Amniotic epithelial cell (primary cell): ENCODE results near the gene GLE1.
"Not testable (repeated sequence)": the region's sequence is repeated elsewhere in the genome, so short reads cannot be mapped to it uniquely, and the experiment has no call there.

Experiments
- DNase-seq: peaks from one replicate; pipeline ENCODE4 v3.0.0-alpha.2; 2010; ENCODE audit warnings: low read depth

Gene GLE1

DNA sequence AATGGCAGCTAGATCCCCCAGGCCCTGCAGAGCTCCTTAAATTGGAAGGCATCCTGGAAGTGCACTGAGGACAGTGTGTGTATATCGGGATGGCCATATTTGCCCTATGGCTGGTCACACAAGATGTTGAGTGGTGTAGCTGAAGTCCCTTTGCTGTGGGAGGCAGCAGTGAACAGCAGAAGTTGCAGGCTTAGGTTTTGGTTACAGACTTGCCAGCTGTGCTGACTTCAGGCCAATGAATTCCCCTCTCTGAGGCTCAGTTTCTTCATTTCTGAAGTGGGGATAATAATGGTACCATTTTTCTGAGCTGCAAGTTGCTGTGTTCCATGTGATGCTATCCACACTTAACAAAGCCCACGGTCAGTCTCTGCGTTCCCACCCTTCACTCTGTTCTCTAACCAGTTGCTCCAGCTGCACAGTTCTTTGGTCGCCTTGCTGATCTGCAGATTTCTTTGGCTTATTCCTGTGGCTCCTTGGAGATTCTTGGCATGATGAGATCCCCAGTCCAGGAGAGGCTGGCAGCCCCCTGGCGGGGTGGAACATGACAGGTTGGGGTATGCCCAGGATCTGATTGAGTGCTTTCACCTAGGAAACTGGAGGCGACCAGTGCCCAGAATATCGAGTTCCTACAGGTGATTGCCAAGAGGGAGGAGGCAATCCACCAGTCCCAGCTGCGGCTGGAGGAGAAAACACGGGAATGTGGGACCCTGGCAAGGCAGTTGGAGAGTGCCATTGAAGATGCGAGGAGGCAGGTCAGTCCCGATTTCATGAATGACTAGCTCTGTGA, 6.5 kb upstream of the GLE1 start:
- DNase-seq, result no peak

DNA sequence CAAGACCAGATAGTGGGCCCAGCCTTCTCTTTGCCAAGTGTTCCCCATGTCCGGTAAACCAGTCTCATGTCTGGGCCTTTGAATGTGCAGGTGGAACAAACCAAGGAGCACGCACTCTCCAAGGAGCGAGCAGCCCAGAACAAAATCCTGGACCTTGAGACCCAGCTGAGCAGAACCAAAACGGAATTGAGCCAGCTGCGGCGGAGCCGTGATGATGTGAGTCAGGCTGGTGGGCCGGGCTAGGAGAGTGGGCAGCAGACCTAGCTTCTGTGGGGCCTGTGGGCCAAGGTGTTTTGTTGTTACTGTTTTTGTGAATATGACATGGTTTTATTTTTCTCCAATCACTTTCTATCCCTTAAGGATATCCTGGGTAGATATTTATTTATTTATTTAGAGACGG, 5.6 kb upstream of the GLE1 start:
- no peak for DNase-seq

GRCh38 chr9:128499920-128500319, 4.6 kb upstream of the GLE1 start:
- DNase-seq, result no peak

DNA sequence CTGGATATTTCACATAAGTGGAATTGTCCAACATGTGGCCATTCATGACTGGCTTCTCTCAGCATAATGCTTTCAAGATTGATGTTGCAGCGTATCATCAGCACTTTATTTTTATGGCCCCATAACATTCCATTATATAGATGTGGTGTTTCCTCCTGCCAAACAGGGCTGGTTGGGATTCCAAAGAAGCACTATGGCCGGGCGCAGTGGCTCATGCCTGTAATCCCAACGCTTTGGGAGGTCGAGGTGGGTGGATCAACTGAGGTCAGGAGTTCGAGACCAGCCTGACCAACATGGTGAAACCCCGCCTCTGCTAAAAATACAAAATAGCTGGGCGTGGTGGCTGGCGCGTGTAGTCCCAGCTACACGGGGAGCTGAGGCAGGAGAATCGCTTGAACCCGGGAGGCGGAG, 1.1 kb upstream of the GLE1 start:
- DNase-seq, result peak; percentile 6

DNA sequence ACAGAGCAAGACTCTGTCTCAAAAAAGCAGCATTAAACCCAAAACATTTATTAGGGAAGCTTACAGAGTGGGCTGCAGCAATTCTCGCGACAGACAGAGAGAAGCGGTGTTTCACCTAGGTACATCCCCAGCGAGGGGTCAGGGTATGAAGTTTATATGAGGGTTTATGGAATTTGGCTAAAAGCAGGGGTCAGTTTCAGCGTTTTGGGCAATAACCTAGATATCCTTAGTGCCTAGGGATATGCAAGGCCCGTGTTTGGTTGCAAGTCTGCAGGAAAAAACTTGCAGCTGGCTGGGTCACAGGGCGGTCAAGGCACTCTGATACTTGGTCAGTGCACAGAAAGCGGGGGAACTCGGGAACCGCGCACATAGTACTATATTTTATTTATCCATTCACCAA, 649 bp upstream of the GLE1 start:
- DNase-seq, result peak; percentile 16

DNA sequence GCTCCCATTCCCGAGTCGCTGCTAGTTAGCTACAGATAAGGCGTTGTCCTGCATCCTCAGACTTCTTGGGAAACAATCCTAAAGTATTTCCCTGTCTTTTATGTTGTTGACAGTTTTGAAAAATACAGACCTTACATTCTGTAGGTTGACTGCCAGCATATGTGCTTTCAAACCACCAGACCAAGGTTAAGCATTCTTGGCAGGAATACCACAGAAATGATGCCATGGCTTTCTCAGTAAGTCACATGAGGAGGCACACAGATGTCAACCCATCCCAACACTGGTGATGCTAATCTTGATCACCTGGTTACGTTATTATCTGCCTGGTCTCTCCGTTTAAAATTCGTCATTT, 871 bp downstream of the GLE1 start:
- DNase-seq, result peak; percentile 61

DNA sequence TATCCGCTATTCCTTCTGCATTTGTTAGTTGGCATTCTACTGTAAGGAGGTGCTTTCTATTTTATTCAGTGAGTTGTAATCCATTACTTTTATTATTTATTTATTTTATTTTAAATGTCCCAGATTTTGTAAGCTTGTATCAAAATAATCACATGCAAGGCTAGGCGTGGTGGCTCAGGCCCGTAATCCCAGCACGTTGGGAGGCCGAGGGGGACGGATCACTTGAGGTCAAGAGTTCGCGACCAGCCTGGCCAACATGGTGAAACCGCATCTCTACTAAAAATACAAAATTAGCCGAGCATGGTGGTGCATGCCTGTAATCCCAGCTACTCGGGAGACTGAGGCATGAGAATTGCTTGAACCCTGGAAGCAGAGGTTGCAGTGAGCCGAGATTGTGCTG, 1.4 kb downstream of the GLE1 start:
- not testable (repeated sequence) for DNase-seq

GRCh38 chr9:128512820-128513219, 8.3 kb downstream of the GLE1 start:
- no peak for DNase-seq

DNA sequence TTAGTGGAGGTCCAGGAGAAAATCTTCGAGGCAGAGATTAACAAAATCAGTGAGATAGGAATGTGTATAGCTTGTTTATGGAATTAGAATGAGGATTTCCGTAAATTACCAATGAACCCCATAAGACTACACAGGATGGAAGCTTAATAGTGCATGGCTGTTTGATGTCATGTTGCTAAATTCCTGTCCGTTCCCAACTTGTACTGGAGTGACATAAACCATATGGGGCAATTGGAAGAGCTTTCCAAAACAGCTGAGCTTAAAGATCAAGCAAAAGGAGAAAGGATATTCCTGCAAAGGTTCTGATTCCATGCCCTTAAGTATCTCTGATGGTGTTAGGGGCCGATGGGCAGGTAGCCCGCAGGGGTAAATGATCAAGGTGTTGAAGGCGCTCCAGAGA, 17.4 kb downstream of the GLE1 start:
- DNase-seq, result no peak

- peak; percentile 61 for DNase-seq
Measured at GRCh38 chr9:128523199-128523925, 18.8 kb downstream of the GLE1 start.

GRCh38 chr9:128526720-128527119, 22.2 kb downstream of the GLE1 start:
- no peak for DNase-seq

- DNase-seq, result peak; percentile 52
Measured at GRCh38 chr9:128528445-128529160, 24.1 kb downstream of the GLE1 start.

GRCh38 chr9:128529191-128529590, 24.7 kb downstream of the GLE1 start:
- no peak for DNase-seq

GRCh38 chr9:128532581-128532980, 28.1 kb downstream of the GLE1 start:
- no peak for DNase-seq

GRCh38 chr9:128540634-128541360, 36.3 kb downstream of the GLE1 start:
- peak; percentile 73 for DNase-seq

DNA sequence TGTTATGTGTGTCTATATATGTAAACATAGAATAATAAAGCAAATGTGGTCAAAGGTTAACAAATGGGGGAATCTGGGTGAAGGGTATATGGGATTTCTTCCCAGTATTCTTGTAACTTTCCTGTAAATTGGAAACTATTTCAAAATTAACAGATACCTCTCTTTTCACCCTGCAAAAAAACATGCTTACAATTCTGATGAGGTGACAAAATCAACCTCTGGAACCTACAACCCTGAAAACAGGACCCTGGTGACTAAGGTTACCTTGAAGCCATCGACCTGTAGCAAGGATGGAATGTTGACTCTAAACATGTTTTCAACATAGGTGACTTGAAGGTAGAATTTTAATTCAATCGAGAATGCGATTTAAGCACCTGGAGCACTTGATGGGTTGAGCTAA, 42.0 kb downstream of the GLE1 start:
- no peak for DNase-seq

DNA sequence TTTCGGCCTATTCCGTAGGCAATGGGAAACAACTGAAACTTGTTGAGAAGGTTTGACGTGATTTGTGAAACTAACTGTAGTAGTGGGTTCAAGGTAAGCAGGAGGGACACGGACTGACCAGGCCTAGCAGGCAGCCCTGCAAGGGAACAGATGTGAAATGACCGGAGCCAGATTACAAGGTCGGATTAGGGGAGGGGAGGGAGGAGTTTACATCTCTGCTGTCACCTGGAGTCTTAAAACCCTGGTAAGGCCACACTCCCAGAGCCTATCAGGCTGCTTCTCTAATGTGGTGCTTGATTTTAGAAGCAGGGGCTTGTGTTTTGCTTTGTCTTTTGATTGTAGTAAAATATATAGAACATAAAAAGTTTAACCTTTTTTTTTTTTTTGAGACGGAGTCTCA, 44.4 kb downstream of the GLE1 start:
- DNase-seq, result no peak

DNA sequence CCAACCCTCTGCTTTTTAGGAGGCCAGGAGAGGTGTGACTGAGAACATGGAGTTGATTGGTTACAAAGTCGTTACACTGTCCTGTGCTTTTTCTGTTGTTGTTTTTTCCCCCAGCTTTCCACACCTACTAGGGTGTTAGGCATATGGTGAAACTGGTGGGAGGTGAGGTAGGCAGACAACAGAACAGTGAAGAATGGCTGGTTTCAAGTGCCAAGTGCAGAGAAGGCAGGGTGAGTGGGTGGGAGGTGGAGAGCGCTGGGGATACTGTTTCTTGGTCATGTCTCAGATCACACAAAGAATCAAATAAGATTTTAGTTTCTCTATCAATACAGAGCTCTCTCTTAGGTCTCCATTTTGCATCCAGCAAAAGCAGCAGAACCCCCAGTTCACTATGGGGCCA, 45.7 kb downstream of the GLE1 start:
- peak; percentile 47 for DNase-seq

DNA sequence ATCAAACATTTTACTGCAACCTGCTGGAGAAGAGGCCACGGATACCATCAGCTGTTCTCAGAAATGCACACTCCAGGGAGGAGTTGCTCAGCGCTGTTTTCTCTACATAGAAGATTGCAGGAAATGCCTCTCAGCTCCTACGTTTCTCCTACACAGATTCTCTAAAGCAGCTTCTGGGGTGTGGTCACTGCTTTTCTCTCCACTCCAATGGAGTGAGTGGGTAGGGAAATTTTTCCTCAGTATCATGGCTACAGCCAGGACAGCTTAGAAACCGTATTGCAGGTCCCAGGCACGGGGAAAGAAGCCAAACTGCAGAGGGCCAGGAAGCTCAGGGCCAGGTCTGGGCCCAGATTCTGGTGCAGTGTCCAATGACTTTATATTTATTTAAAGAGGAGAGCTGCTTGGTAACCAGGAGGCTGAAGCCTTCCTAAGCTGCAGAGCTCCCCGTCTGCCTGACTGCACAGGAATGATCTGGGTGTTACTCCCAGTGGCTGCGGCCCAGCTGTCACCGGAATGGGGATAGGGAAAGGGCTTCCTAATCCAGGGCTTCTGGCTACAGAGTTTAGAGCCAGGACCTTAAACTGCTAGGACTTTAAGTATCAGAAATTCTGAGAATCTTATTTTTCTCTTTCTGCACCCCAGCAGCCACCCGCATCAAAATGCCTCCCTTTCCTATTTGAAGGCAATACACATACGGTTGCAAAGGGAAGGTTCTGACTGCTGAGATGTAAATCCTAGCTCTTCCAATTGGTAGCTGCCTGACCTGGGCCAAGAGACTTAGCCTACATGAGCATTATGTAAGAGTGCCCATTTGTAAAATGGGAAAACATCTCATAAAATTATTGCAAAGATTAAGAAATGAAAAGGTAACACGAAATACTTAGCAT, 46.5 kb downstream of the GLE1 start:
- peak; percentile 64 for DNase-seq

DNA sequence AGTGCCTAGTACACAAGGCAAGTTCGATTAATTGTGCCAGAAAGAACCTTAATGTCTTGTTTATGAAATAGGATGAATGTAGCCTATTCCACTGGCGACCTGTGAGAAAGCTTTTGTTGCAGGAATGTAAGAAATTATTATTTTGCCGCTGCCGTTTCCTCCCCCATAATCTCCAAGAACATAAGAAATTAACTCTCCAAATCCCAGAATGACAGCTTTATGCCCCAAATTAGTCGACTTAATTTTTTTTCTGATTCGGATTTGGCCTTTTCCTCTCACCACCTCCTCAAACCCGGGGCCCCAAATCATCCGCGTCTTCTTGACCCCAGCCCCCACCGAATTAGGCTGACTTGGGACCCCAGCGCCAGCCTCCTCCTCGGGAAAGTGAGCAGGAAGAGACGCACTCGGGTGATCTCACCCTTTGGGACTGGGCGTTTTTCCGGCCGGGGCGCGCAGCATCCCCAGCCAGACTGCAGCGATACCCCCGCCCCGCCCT, 47.2 kb downstream of the GLE1 start:
- peak; percentile 40 for DNase-seq

DNA sequence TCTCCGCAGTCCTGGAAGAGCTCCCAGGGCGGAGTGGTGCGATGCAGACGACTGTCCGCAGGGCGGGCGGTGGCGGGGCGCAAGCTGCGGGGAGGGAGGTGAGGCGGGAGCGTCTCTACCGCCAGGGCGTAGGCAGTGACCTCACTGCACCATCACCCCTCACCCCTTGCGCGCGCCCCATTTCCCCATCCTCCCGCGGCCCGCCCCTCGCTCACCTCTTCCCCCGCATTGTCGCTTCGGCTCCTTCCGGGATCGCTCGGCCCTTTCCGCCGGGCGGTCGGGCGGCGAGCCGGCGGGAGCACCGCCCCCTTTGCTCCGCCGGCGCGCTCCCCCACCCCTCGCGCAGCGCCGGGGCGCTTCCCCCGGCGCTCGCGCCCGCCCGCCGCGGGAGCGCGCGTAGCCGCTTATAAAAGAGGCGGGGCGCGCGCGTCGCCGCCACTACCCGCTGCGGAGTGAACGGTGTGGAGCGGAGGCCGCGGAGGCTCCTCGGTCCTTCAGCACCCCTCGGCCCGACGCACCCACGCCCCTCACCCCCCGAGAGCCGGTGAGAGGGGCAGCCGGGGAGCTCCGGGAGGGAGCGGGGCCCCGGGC, 47.7 kb downstream of the GLE1 start, which contains the start of gene SPTAN1:
Gene SPTAN1, plus strand, starts transcription at position 435 of the 591 bp plus-strand sequence. CDS start 14,154 bp downstream, outside the sequence.
- DNase-seq, result peak; percentile 80
